HFF-Myc (cell line): ENCODE results near the gene MARS1.

ENCODE experiments used
- DNase-seq: peaks from one replicate; pipeline ENCODE4 v3.0.0-alpha.2; 2011; ENCODE audit warnings: low read depth; ENCODE audit errors: extremely low read depth
- H3K4me3 ChIP-seq: replicated peaks from 2 replicates; pipeline ENCODE4 v1.5.1; 2011; ENCODE audit warnings: low read depth, mild to moderate bottlenecking, control low read depth, low read length
- TF ChIP-seq, protein P1 (sequence below): IDR thresholded peaks from 2 replicates; pipeline ENCODE4 v1.5.1; 2012; ENCODE audit warnings: mild to moderate bottlenecking, low read depth, low read length, control low read depth; ENCODE audit errors: missing control alignments

The MARS1 gene

DNA sequence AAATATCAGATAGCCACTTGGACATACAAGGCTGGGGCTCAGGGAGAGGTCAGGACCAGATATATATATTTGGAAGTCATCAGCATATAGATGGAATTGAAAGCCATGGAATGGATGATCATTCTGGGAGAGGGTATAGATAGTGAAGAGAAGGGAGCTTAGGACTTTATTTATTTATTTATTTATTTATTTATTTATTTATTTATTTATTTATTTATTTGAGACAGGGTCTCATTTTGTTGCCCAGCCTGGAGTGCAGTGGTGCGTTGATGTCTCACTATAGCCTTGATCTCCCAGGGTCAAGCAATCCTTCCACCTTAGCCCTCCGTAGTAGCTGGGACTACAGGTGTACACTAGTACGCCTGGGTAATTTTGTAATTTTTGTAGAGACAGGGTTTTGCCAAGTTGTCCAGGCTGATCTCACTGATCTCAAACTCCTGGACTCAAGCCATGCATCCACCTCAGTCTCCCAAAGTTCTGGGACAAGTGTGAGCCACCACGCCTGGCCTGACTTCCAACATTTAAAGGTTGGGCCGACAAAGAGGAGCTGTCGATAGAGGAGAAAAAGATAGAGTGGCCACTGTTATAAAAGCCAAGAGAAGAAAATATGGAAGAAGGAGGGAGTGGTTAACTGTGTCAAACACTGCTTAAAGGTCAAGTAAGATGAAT lies 41.4 kb upstream of the MARS1 start:
- no peak for DNase-seq
- no peak overlapping the region for H3K4me3 ChIP-seq
- TF ChIP-seq, protein P1, sequence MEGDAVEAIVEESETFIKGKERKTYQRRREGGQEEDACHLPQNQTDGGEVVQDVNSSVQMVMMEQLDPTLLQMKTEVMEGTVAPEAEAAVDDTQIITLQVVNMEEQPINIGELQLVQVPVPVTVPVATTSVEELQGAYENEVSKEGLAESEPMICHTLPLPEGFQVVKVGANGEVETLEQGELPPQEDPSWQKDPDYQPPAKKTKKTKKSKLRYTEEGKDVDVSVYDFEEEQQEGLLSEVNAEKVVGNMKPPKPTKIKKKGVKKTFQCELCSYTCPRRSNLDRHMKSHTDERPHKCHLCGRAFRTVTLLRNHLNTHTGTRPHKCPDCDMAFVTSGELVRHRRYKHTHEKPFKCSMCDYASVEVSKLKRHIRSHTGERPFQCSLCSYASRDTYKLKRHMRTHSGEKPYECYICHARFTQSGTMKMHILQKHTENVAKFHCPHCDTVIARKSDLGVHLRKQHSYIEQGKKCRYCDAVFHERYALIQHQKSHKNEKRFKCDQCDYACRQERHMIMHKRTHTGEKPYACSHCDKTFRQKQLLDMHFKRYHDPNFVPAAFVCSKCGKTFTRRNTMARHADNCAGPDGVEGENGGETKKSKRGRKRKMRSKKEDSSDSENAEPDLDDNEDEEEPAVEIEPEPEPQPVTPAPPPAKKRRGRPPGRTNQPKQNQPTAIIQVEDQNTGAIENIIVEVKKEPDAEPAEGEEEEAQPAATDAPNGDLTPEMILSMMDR: no peak

DNA sequence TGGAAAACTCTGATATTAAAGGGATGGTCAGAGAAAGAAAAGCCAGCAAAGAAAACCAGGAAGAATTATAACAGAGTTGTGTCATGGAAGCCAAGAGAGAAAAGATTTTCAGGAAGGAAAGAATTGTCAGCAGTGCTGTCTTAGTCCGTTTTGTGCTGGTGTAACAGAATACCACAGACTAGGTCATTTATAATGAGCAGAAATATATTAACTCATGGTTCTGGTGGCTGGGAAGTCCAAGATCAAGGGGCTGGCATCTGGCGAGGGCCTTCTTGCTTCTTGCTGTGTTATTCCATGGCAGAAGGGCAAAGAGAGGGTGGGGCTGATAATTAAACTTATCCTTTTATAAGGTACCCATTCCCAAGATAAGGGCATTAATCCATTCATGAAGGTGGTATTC lies 39.2 kb upstream of the MARS1 start:
- H3K4me3 ChIP-seq: no peak overlapping the region
- DNase-seq: no peak
- TF ChIP-seq, protein P1: no peak

DNA sequence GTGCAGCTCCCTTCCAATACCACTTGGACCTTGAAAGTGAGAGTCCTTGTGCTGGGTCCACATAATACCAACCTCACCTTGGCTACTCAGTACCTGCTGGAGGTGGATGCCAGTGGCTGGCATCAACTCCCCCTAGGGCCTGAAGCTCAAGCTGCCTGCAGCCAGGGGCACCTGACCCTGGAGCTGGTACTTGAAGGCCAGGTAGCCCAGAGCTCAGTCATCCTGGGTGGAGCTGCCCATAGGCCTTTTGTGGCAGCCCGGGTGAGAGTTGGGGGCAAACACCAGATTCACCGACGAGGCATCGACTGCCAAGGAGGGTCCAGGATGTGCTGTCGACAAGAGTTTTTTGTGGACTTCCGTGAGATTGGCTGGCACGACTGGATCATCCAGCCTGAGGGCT lies 38.5 kb upstream of the MARS1 start:
- H3K4me3 ChIP-seq: no peak overlapping the region
- DNase-seq: no peak
- TF ChIP-seq, protein P1: no peak

DNA sequence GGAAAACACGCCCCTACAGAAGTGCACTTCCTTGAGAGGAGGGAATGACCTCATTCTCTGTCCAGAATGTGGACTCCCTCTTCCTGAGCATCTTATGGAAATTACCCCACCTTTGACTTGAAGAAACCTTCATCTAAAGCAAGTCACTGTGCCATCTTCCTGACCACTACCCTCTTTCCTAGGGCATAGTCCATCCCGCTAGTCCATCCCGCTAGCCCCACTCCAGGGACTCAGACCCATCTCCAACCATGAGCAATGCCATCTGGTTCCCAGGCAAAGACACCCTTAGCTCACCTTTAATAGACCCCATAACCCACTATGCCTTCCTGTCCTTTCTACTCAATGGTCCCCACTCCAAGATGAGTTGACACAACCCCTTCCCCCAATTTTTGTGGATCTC lies 37.8 kb upstream of the MARS1 start:
- TF ChIP-seq, protein P1: no peak
- H3K4me3 ChIP-seq: no peak overlapping the region
- no peak for DNase-seq

GRCh38 chr12:57451233-57451778 lies 36.6 kb upstream of the MARS1 start:
- DNase-seq: no peak
- no peak overlapping the region for H3K4me3 ChIP-seq
- TF ChIP-seq, protein P1: no peak

- no peak for DNase-seq
- H3K4me3 ChIP-seq: no peak overlapping the region
- TF ChIP-seq, protein P1: no peak
Observed at GRCh38 chr12:57452181-57452936, 35.5 kb upstream of the MARS1 start.
